WTC11 (cell line): Measurements from ENCODE around the gene SNCAIP. TPM values are rescaled to one million over a fixed set of nuclear protein-coding genes. Genes with fewer than 3 reads are reported as not detected.

Experiments used
- ATAC-seq: fragments of 200-7000 bp; cut with Tn5 transposase; 2 replicates; pipeline ENCODE4 v1.10.0; 2021; ENCODE audit warnings: mild to moderate bottlenecking, moderate library complexity
- CTCF ChIA-PET: fragments of 300-600 bp; sonication (Branson Sonifier 250); formaldehyde crosslinking; loops from one replicate; lab custom pipeline; 2021; ENCODE audit warnings: antibody characterized with exemption; lab: Charles Lee
- POLR2A ChIA-PET: fragments of 350-600 bp; sonication (Branson Sonifier 250); formaldehyde crosslinking; loops from one replicate; lab custom pipeline; 2021; ENCODE audit warnings: antibody characterized with exemption; lab: Charles Lee
- DNase-seq: peaks from one replicate; pipeline ENCODE4 v3.0.0; 2021; ENCODE audit warnings: low spot score
- H3K27ac Mint-ChIP-seq: 2 replicates; pipeline ENCODE4 v1.8.0; 2021; ENCODE audit warnings: mixed read lengths
- H3K27me3 Mint-ChIP-seq: 2 replicates; pipeline ENCODE4 v1.8.0; 2021; ENCODE audit warnings: low read depth, mild to moderate bottlenecking, moderate library complexity, mixed read lengths
- H3K36me3 Mint-ChIP-seq: 2 replicates; pipeline ENCODE4 v1.8.0; 2021; ENCODE audit warnings: mixed read lengths
- H3K4me1 Mint-ChIP-seq: 2 replicates; pipeline ENCODE4 v1.8.0; 2022; ENCODE audit warnings: mixed read lengths
- H3K4me3 Mint-ChIP-seq: 2 replicates; pipeline ENCODE4 v1.8.0; 2021; ENCODE audit warnings: mild to moderate bottlenecking, moderate library complexity, mixed read lengths
- H3K9me3 Mint-ChIP-seq: 2 replicates; pipeline ENCODE4 v1.8.0; 2021; ENCODE audit warnings: mixed read lengths
- CBFB ChIP-seq: sonication (generic); formaldehyde crosslinking; IDR thresholded peaks from 2 replicates; pipeline ENCODE4 v1.8.1; 2022; ENCODE audit warnings: mild to moderate bottlenecking, low read depth, missing genetic modification reagents
- NFE2L1 ChIP-seq: sonication (generic); formaldehyde crosslinking; IDR thresholded peaks from 2 replicates; pipeline ENCODE4 v1.8.1; 2023; ENCODE audit warnings: missing genetic modification reagents
- SOX15 ChIP-seq: fragments of 250-450 bp; sonication (Bioruptor Pico); IDR thresholded peaks from 2 replicates; pipeline ENCODE4 v1.9.0; 2021; ENCODE audit warnings: mild to moderate bottlenecking
- SP1 ChIP-seq: sonication (generic); formaldehyde crosslinking; conservative IDR thresholded peaks from 2 replicates; pipeline ENCODE4 v1.8.1; 2022; ENCODE audit warnings: missing genetic modification reagents
- TEAD4 ChIP-seq: sonication (generic); formaldehyde crosslinking; IDR thresholded peaks from 2 replicates; pipeline ENCODE4 v1.8.0; 2022; ENCODE audit warnings: mild to moderate bottlenecking, missing genetic modification reagents
- ZBTB21 ChIP-seq: sonication (generic); formaldehyde crosslinking; IDR thresholded peaks from 2 replicates; pipeline ENCODE4 v1.8.1; 2023; ENCODE audit warnings: mild to moderate bottlenecking, missing genetic modification reagents, borderline replicate concordance
- ZNF263 ChIP-seq: sonication (generic); formaldehyde crosslinking; IDR thresholded peaks from 2 replicates; pipeline ENCODE4 v1.8.1; 2022; ENCODE audit warnings: low read depth, mild to moderate bottlenecking, moderate library complexity, missing genetic modification reagents
- ZNF317 ChIP-seq: sonication (generic); formaldehyde crosslinking; IDR thresholded peaks from 2 replicates; pipeline ENCODE4 v1.8.1; 2023; ENCODE audit warnings: low read depth, mild to moderate bottlenecking, moderate library complexity, missing genetic modification reagents, borderline replicate concordance
- ZNF423 ChIP-seq: fragments of 250-450 bp; sonication (Bioruptor Pico); IDR thresholded peaks from 2 replicates; pipeline ENCODE4 v2.1.2; 2022; ENCODE audit warnings: mild to moderate bottlenecking, moderate library complexity
- total RNA-seq: library from RNA; stranded (reverse); gene quantifications from 3 replicates; pipeline ENCODE4 v1.2.3, GENCODE V29; 2021
- TF ChIP-seq, protein P1 (sequence below): sonication (generic); formaldehyde crosslinking; IDR thresholded peaks from 2 replicates; pipeline ENCODE4 v1.8.1; 2022; ENCODE audit warnings: low read depth, missing genetic modification reagents, borderline replicate concordance
- TF ChIP-seq, protein P2 (sequence below): fragments of 250-450 bp; sonication (Bioruptor Pico); IDR thresholded peaks from 2 replicates; pipeline ENCODE4 v2.1.2; 2022; ENCODE audit warnings: mild to moderate bottlenecking, moderate library complexity
- TF ChIP-seq, protein P3 (sequence below): sonication (generic); formaldehyde crosslinking; IDR thresholded peaks from 2 replicates; pipeline ENCODE4 v1.8.0; 2022; ENCODE audit warnings: mild to moderate bottlenecking, missing genetic modification reagents
- TF ChIP-seq, protein P4 (sequence below): fragments of 250-450 bp; sonication (Bioruptor Pico); conservative IDR thresholded peaks from 2 replicates; pipeline ENCODE4 v1.9.0; 2021; ENCODE audit warnings: mild to moderate bottlenecking
- TF ChIP-seq, protein P5 (sequence below): sonication (generic); formaldehyde crosslinking; IDR thresholded peaks from 2 replicates; pipeline ENCODE4 v1.8.1; 2022; ENCODE audit warnings: mild to moderate bottlenecking, moderate library complexity, missing genetic modification reagents
- TF ChIP-seq, protein P6 (sequence below): fragments of 250-450 bp; sonication (Bioruptor Pico); IDR thresholded peaks from 2 replicates; pipeline ENCODE4 v1.8.0; 2021; ENCODE audit warnings: mild to moderate bottlenecking
- TF ChIP-seq, protein P7 (sequence below): sonication (generic); formaldehyde crosslinking; IDR thresholded peaks from 2 replicates; pipeline ENCODE4 v1.8.0; 2023; ENCODE audit warnings: missing genetic modification reagents, mild to moderate bottlenecking, borderline replicate concordance

Gene SNCAIP
- total RNA-seq, 1 experiment from 2014 or later: 10.0 TPM

DNA sequence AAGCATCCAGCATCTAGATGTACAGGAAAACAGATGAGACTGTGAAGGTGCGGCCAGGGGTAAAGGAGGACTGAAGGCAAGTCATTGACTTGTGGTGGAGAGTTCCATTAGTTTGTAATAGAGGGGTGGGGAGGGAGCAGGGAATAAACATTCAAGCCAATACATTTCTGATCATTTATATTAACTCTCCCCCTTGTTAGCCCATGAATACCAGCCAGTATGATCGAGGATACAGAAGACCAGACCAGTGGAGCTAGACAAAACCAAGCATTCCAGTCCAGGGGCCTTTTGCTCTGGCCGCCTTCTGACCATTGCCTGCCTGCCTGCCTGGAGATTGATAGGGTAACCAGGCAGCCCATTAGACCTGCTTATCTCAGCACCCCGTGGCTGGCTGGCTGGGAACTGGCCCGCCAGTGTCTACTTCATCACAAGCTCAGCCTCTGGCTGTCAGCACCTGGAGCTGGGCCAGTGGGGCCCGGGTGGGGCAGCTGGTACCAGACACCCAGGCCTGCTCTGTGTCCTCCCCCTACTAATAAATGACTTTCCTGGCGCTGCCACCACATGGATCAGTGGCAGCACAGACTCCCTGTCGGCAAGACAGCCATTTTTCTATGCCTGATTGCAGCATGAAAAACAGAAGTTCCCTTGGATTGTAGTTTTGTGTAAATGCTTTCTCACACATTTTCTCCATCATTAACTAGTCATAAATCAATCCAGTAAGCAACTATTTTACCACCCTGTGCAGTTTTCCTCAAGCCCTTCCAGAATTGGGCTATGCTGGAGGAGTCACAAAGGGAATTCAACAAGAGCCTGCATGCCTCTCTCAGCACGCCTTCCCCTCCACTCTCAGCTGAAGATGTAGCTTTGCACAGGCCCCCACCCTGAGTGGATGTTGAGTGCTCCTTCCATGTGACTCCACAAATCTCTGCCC, 181.3 kb downstream of the SNCAIP start:
- ChIA-PET CTCF (interaction anchor here (0.7 to 1.0 kb wide), 3 partner anchors 23 to 298 kb away, joined by 3 read pairs; no protein-coding TSS in a partner anchor), POLR2A (no interaction called here)
- Mint-ChIP-seq H3K4me3 (no peak overlapping the region), H3K27me3 (no peaks in the 10 kb centered on the region), H3K9me3 (0 out of 2 replicates have a peak, but pooled peaks cover 3% of the 10 kb centered on the region), H3K4me1 (peaks cover 14% of the 10 kb centered on the region), H3K36me3 (no peaks in the 10 kb centered on the region), H3K27ac (no peak overlapping the region)
- no peak for TF ChIP-seq ZNF263
- TF ChIP-seq ZNF423 (CRISPR knock-in tag): no peak
- TF ChIP-seq ZBTB21 (CRISPR knock-in tag): no peak
- no peak for TF ChIP-seq ZNF317
- no peak for TF ChIP-seq SOX15 (CRISPR knock-in tag)
- TF ChIP-seq, protein P1, sequence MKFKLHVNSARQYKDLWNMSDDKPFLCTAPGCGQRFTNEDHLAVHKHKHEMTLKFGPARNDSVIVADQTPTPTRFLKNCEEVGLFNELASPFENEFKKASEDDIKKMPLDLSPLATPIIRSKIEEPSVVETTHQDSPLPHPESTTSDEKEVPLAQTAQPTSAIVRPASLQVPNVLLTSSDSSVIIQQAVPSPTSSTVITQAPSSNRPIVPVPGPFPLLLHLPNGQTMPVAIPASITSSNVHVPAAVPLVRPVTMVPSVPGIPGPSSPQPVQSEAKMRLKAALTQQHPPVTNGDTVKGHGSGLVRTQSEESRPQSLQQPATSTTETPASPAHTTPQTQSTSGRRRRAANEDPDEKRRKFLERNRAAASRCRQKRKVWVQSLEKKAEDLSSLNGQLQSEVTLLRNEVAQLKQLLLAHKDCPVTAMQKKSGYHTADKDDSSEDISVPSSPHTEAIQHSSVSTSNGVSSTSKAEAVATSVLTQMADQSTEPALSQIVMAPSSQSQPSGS: no peak
- TF ChIP-seq, protein P2, sequence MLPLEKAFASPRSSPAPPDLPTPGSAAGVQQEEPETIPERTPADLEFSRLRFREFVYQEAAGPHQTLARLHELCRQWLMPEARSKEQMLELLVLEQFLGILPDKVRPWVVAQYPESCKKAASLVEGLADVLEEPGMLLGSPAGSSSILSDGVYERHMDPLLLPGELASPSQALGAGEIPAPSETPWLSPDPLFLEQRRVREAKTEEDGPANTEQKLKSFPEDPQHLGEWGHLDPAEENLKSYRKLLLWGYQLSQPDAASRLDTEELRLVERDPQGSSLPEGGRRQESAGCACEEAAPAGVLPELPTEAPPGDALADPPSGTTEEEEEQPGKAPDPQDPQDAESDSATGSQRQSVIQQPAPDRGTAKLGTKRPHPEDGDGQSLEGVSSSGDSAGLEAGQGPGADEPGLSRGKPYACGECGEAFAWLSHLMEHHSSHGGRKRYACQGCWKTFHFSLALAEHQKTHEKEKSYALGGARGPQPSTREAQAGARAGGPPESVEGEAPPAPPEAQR: no peak
- DNase-seq (no peak), ATAC-seq (peak; percentile 17)

DNA sequence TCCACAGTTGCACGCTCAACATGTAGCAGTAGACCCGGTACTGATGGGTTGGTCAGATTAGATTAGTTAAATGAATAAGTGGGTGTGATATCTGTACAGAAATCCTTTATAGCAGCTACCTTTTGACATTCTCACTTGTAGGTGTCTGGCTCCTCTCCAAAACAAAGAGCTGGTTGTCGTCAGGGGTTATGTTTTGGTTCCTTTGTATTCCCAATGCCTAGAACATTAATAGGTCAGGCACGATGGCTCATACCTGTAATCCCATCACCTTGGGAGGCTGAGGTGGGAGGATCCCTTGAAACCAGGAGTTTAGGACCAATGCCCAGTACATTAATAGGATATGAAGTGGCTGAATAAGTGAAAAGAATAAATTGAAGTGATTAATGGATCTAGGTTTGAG, 182.1 kb downstream of the SNCAIP start:
- no peak for TF ChIP-seq NFE2L1 (CRISPR knock-in tag)
- TF ChIP-seq TEAD4 (CRISPR knock-in tag): no peak
- TF ChIP-seq, protein P3, sequence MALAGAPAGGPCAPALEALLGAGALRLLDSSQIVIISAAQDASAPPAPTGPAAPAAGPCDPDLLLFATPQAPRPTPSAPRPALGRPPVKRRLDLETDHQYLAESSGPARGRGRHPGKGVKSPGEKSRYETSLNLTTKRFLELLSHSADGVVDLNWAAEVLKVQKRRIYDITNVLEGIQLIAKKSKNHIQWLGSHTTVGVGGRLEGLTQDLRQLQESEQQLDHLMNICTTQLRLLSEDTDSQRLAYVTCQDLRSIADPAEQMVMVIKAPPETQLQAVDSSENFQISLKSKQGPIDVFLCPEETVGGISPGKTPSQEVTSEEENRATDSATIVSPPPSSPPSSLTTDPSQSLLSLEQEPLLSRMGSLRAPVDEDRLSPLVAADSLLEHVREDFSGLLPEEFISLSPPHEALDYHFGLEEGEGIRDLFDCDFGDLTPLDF (CRISPR knock-in tag): no peak
- TF ChIP-seq, protein P4, sequence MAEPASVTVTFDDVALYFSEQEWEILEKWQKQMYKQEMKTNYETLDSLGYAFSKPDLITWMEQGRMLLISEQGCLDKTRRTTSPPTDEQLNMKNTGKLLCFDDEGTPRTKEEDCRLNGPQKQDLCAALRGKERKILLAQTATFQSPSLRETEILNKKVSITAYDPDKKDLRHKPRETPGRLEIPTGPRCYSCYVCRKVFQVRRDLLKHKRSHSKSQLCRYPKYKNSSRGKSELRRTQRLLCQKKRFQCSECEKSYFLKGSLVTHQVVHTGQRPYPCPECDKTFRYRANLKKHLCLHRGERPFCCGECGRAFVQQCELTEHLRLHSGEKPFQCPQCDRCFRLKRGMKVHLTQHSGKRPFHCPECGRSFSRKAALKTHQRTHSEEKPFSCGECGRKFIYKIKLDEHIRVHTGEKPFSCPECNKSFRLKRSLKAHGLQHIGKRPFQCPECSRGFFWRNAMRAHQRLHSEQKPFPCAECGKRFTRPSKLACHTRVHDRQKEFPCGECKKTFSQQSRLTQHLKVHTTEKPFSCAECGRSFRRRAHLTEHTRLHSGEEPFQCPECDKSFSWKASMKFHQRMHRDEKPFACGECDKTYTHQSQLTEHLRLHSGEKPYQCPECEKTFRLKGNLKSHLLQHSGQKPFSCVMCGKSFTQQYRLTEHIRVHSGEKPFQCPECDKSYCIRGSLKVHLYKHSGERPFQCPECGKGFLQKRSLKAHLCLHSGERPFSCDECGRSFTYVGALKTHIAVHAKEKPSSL (CRISPR knock-in tag): no peak
- no peak for TF ChIP-seq ZBTB21 (CRISPR knock-in tag)
- TF ChIP-seq SP1 (CRISPR knock-in tag): no peak
- TF ChIP-seq, protein P5, sequence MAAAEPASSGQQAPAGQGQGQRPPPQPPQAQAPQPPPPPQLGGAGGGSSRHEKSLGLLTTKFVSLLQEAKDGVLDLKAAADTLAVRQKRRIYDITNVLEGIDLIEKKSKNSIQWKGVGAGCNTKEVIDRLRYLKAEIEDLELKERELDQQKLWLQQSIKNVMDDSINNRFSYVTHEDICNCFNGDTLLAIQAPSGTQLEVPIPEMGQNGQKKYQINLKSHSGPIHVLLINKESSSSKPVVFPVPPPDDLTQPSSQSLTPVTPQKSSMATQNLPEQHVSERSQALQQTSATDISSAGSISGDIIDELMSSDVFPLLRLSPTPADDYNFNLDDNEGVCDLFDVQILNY: no peak
- TF ChIP-seq, protein P6, sequence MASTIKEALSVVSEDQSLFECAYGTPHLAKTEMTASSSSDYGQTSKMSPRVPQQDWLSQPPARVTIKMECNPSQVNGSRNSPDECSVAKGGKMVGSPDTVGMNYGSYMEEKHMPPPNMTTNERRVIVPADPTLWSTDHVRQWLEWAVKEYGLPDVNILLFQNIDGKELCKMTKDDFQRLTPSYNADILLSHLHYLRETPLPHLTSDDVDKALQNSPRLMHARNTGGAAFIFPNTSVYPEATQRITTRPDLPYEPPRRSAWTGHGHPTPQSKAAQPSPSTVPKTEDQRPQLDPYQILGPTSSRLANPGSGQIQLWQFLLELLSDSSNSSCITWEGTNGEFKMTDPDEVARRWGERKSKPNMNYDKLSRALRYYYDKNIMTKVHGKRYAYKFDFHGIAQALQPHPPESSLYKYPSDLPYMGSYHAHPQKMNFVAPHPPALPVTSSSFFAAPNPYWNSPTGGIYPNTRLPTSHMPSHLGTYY (CRISPR knock-in tag): no peak
- TF ChIP-seq, protein P7, sequence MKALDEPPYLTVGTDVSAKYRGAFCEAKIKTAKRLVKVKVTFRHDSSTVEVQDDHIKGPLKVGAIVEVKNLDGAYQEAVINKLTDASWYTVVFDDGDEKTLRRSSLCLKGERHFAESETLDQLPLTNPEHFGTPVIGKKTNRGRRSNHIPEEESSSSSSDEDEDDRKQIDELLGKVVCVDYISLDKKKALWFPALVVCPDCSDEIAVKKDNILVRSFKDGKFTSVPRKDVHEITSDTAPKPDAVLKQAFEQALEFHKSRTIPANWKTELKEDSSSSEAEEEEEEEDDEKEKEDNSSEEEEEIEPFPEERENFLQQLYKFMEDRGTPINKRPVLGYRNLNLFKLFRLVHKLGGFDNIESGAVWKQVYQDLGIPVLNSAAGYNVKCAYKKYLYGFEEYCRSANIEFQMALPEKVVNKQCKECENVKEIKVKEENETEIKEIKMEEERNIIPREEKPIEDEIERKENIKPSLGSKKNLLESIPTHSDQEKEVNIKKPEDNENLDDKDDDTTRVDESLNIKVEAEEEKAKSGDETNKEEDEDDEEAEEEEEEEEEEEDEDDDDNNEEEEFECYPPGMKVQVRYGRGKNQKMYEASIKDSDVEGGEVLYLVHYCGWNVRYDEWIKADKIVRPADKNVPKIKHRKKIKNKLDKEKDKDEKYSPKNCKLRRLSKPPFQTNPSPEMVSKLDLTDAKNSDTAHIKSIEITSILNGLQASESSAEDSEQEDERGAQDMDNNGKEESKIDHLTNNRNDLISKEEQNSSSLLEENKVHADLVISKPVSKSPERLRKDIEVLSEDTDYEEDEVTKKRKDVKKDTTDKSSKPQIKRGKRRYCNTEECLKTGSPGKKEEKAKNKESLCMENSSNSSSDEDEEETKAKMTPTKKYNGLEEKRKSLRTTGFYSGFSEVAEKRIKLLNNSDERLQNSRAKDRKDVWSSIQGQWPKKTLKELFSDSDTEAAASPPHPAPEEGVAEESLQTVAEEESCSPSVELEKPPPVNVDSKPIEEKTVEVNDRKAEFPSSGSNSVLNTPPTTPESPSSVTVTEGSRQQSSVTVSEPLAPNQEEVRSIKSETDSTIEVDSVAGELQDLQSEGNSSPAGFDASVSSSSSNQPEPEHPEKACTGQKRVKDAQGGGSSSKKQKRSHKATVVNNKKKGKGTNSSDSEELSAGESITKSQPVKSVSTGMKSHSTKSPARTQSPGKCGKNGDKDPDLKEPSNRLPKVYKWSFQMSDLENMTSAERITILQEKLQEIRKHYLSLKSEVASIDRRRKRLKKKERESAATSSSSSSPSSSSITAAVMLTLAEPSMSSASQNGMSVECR (CRISPR knock-in tag): no peak
- no peak for TF ChIP-seq CBFB
- H3K9me3 Mint-ChIP-seq: 0 out of 2 replicates have a peak, but pooled peaks cover 2% of the 10 kb centered on the region
- H3K36me3 Mint-ChIP-seq: no peaks in the 10 kb centered on the region
- no peak overlapping the region for H3K27ac Mint-ChIP-seq
- no peak overlapping the region for H3K4me3 Mint-ChIP-seq
- no peaks in the 10 kb centered on the region for H3K27me3 Mint-ChIP-seq
- peaks cover 21% of the 10 kb centered on the region for H3K4me1 Mint-ChIP-seq
- CTCF ChIA-PET: interaction anchor here (1.0 to 1.2 kb wide), 2 partner anchors 23 to 299 kb away, joined by 3 to 5 read pairs; no protein-coding TSS in a partner anchor
- POLR2A ChIA-PET: no interaction called here
- DNase-seq (no peak), ATAC-seq (no peak)
